Right lobe of liver (tissue), 4 donors: Measurements from ENCODE around the gene SH2B3.

Experiments used
- POLR2A ChIP-seq: fragments of 450-650 bp; IDR thresholded peaks from one replicate; pipeline ENCODE4 v1.6.1; 2017; ENCODE audit warnings: antibody characterized with exemption, mild to moderate bottlenecking
- TF ChIP-seq, protein P1 (sequence below), 4 donors: fragments of 200-600 bp in 3 of 4; fragments of 450-650 bp in 1 of 4; IDR thresholded peaks; one replicate each; pipeline versions ENCODE4 v1.5.1 to v1.8.0; 2016 to 2022; ENCODE audit warnings: antibody characterized with exemption in 4 of 4, mild to moderate bottlenecking in 2 of 4
- donor health status: DM: no; HTN: no; CAD: no.
- donor health status: DM: no; HTN: no; CAD: no.
- donor health status: DM: no; HTN: yes; CAD: no.

DNA sequence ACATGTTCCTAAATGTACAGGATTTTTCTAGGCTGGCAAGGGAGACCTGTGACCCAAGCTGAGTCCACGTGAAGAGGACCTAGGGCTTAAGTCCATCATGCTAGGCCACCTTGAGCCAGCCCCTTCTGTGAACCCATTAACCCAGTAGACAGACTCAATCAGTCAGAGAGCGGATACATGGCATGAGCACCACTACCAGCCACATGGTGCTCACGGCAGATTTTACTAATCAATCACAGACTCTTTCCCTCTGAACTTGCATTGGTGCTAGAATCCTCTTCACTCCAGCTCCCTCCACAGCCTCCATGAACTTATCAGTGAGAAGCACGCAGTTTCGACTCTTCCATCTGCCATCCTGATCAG lies 45.8 kb upstream of the SH2B3 start:
- TF ChIP-seq, protein P1, sequence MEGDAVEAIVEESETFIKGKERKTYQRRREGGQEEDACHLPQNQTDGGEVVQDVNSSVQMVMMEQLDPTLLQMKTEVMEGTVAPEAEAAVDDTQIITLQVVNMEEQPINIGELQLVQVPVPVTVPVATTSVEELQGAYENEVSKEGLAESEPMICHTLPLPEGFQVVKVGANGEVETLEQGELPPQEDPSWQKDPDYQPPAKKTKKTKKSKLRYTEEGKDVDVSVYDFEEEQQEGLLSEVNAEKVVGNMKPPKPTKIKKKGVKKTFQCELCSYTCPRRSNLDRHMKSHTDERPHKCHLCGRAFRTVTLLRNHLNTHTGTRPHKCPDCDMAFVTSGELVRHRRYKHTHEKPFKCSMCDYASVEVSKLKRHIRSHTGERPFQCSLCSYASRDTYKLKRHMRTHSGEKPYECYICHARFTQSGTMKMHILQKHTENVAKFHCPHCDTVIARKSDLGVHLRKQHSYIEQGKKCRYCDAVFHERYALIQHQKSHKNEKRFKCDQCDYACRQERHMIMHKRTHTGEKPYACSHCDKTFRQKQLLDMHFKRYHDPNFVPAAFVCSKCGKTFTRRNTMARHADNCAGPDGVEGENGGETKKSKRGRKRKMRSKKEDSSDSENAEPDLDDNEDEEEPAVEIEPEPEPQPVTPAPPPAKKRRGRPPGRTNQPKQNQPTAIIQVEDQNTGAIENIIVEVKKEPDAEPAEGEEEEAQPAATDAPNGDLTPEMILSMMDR (IDR thresholded peaks at IDR 0.05), result no peak
- no peak for TF ChIP-seq POLR2A
